WTC11 (cell line): ENCODE results near the gene RAB11B. TPM values are rescaled to one million over a fixed set of nuclear protein-coding genes. Genes with fewer than 3 reads are reported as not detected.

ENCODE experiments used
- ATAC-seq: fragments of 200-7000 bp; cut with Tn5 transposase; 2 replicates; pipeline ENCODE4 v1.10.0; 2021; ENCODE audit warnings: mild to moderate bottlenecking, moderate library complexity
- CTCF ChIA-PET: fragments of 300-600 bp; sonication (Branson Sonifier 250); formaldehyde crosslinking; loops from one replicate; lab custom pipeline; 2021; ENCODE audit warnings: antibody characterized with exemption; lab: Charles Lee
- POLR2A ChIA-PET: fragments of 350-600 bp; sonication (Branson Sonifier 250); formaldehyde crosslinking; loops from one replicate; lab custom pipeline; 2021; ENCODE audit warnings: antibody characterized with exemption; lab: Charles Lee
- DNase-seq: peaks from one replicate; pipeline ENCODE4 v3.0.0; 2021; ENCODE audit warnings: low spot score
- H3K27ac Mint-ChIP-seq: 2 replicates; pipeline ENCODE4 v1.8.0; 2021; ENCODE audit warnings: mixed read lengths
- H3K27me3 Mint-ChIP-seq: 2 replicates; pipeline ENCODE4 v1.8.0; 2021; ENCODE audit warnings: low read depth, mild to moderate bottlenecking, moderate library complexity, mixed read lengths
- H3K36me3 Mint-ChIP-seq: 2 replicates; pipeline ENCODE4 v1.8.0; 2021; ENCODE audit warnings: mixed read lengths
- H3K4me1 Mint-ChIP-seq: 2 replicates; pipeline ENCODE4 v1.8.0; 2022; ENCODE audit warnings: mixed read lengths
- H3K4me3 Mint-ChIP-seq: 2 replicates; pipeline ENCODE4 v1.8.0; 2021; ENCODE audit warnings: mild to moderate bottlenecking, moderate library complexity, mixed read lengths
- H3K9me3 Mint-ChIP-seq: 2 replicates; pipeline ENCODE4 v1.8.0; 2021; ENCODE audit warnings: mixed read lengths
- ATF2 ChIP-seq: sonication (generic); formaldehyde crosslinking; IDR thresholded peaks from 2 replicates; pipeline ENCODE4 v1.8.1; 2022; ENCODE audit warnings: low read depth, missing genetic modification reagents, borderline replicate concordance
- CDX4 ChIP-seq: fragments of 250-450 bp; sonication (Bioruptor Pico); IDR thresholded peaks from 2 replicates; pipeline ENCODE4 v1.9.0; 2021; ENCODE audit warnings: moderate library complexity, mild to moderate bottlenecking, inconsistent platforms, borderline replicate concordance
- ERG ChIP-seq: fragments of 250-450 bp; sonication (Bioruptor Pico); IDR thresholded peaks from 2 replicates; pipeline ENCODE4 v1.8.0; 2021; ENCODE audit warnings: mild to moderate bottlenecking
- ETV6 ChIP-seq: sonication (generic); formaldehyde crosslinking; IDR thresholded peaks from 2 replicates; pipeline ENCODE4 v1.8.1; 2022; ENCODE audit warnings: mild to moderate bottlenecking, missing genetic modification reagents
- FOXP1 ChIP-seq: sonication (generic); formaldehyde crosslinking; IDR thresholded peaks from 2 replicates; pipeline ENCODE4 v1.8.0; 2022; ENCODE audit warnings: missing genetic modification reagents, mild to moderate bottlenecking, moderate library complexity, borderline replicate concordance
- FOXP4 ChIP-seq: sonication (generic); formaldehyde crosslinking; IDR thresholded peaks from 2 replicates; pipeline ENCODE4 v1.8.0; 2022; ENCODE audit warnings: mild to moderate bottlenecking, missing genetic modification reagents
- MXD4 ChIP-seq: fragments of 250-450 bp; sonication (Bioruptor Pico); IDR thresholded peaks from 2 replicates; pipeline ENCODE4 v1.8.0; 2021; ENCODE audit warnings: mild to moderate bottlenecking, moderate library complexity, borderline replicate concordance
- NFE2L1 ChIP-seq: sonication (generic); formaldehyde crosslinking; IDR thresholded peaks from 2 replicates; pipeline ENCODE4 v1.8.1; 2023; ENCODE audit warnings: missing genetic modification reagents
- NR1H2 ChIP-seq: sonication (generic); formaldehyde crosslinking; IDR thresholded peaks from 2 replicates; pipeline ENCODE4 v1.9.0; 2021; ENCODE audit warnings: mild to moderate bottlenecking, moderate library complexity, missing genetic modification reagents
- NR2C2 ChIP-seq: sonication (generic); formaldehyde crosslinking; IDR thresholded peaks from 2 replicates; pipeline ENCODE4 v1.8.0; 2022; ENCODE audit warnings: mild to moderate bottlenecking, missing genetic modification reagents
- PREB ChIP-seq: sonication (generic); formaldehyde crosslinking; IDR thresholded peaks from 2 replicates; pipeline ENCODE4 v1.8.1; 2022; ENCODE audit warnings: mild to moderate bottlenecking, missing genetic modification reagents, moderate library complexity, borderline replicate concordance
- SMAD3 ChIP-seq: sonication (generic); formaldehyde crosslinking; IDR thresholded peaks from 2 replicates; pipeline ENCODE4 v1.8.0; 2022; ENCODE audit warnings: missing genetic modification reagents, mild to moderate bottlenecking, borderline replicate concordance
- ZNF317 ChIP-seq: sonication (generic); formaldehyde crosslinking; IDR thresholded peaks from 2 replicates; pipeline ENCODE4 v1.8.1; 2023; ENCODE audit warnings: low read depth, mild to moderate bottlenecking, moderate library complexity, missing genetic modification reagents, borderline replicate concordance
- ZNF532 ChIP-seq: fragments of 250-450 bp; sonication (Bioruptor Pico); IDR thresholded peaks from 2 replicates; pipeline ENCODE4 v1.9.0; 2021; ENCODE audit warnings: mild to moderate bottlenecking, borderline replicate concordance
- total RNA-seq: library from RNA; stranded (reverse); gene quantifications from 3 replicates; pipeline ENCODE4 v1.2.3, GENCODE V29; 2021

The RAB11B gene
- total RNA-seq, 1 experiment from 2014 or later = 108 TPM

- POLR2A ChIA-PET = interaction anchor here (1.6 kb wide), 1 partner anchor 61 kb away, joined by 3 read pairs; the partner anchor contains the start of gene ZNF414
- H3K27ac Mint-ChIP-seq = peak overlapping the region; percentile 93
- H3K4me1 Mint-ChIP-seq = peaks cover 89% of the 10 kb centered on the region
- CTCF ChIA-PET = interaction anchor here (0.6 to 2.1 kb wide), 7 partner anchors 31 to 129 kb away, joined by 3 to 7 read pairs (median 5); partner anchors contain the start of gene MARCHF2
- ATAC-seq = no peak
- no peak for DNase-seq
- TF ChIP-seq ETV6 (no peak), ZNF317 (no peak)
- no peaks in the 10 kb centered on the region for H3K9me3 Mint-ChIP-seq
- no peaks in the 10 kb centered on the region for H3K27me3 Mint-ChIP-seq
- no peak overlapping the region for H3K4me3 Mint-ChIP-seq
- peaks cover 40% of the 10 kb centered on the region for H3K36me3 Mint-ChIP-seq
Observed at GRCh38 chr19:8452446-8453123, 62.4 kb downstream of the RAB11B start.

- no peak overlapping the region for H3K4me3 Mint-ChIP-seq
- peaks cover 91% of the 10 kb centered on the region for H3K4me1 Mint-ChIP-seq
- CTCF ChIA-PET = interaction anchor here (1.1 to 1.4 kb wide), 3 partner anchors 40 to 127 kb away, joined by 5 to 12 read pairs (median 5); partner anchors contain the start of gene MARCHF2
- no peak for TF ChIP-seq ATF2 (CRISPR knock-in tag)
- no peak for TF ChIP-seq FOXP4
- TF ChIP-seq CDX4 = no peak
- no peak for TF ChIP-seq MXD4 (CRISPR knock-in tag)
- no peak for TF ChIP-seq FOXP1 (CRISPR knock-in tag)
- no peak for TF ChIP-seq NR1H2 (CRISPR knock-in tag)
- no peak for TF ChIP-seq NFE2L1
- no peak for TF ChIP-seq ERG (CRISPR knock-in tag)
- TF ChIP-seq PREB (CRISPR knock-in tag) = no peak
- no peak for TF ChIP-seq SMAD3 (CRISPR knock-in tag)
- no peak for TF ChIP-seq NR2C2 (CRISPR knock-in tag)
- TF ChIP-seq ZNF532 (CRISPR knock-in tag) = no peak
- POLR2A ChIA-PET = interaction anchor here (1.6 kb wide), 1 partner anchor 60 kb away, joined by 3 read pairs; the partner anchor contains the start of gene ZNF414
- peaks cover 41% of the 10 kb centered on the region for H3K36me3 Mint-ChIP-seq
- DNase-seq (no peak), ATAC-seq (no peak)
- H3K27ac Mint-ChIP-seq = peak overlapping the region; percentile 86; the same call in 1 of the 2 replicates
- no peaks in the 10 kb centered on the region for H3K27me3 Mint-ChIP-seq
- no peaks in the 10 kb centered on the region for H3K9me3 Mint-ChIP-seq
Observed at GRCh38 chr19:8453616-8454015, 63.5 kb downstream of the RAB11B start.
